AG04450 (cell line): ENCODE results near the gene UBE2E2. TPM values are rescaled to one million over a fixed set of nuclear protein-coding genes. Genes with fewer than 3 reads are reported as not detected.

Source experiments
- CTCF ChIA-PET: fragments of 300-600, 350-600 bp; formaldehyde crosslinking; extraction: SDS; loops from one replicate; lab custom pipeline; 2022; ENCODE audit warnings: antibody characterized with exemption, inconsistent platforms; lab: Charles Lee
- POLR2A ChIA-PET: fragments of 350-600 bp; formaldehyde crosslinking; extraction: SDS; loops from one replicate; lab custom pipeline; 2021; ENCODE audit warnings: antibody characterized with exemption, inconsistent platforms; lab: Yijun Ruan, JAX
- DNase-seq: peaks from one replicate; pipeline ENCODE4 v3.0.0-alpha.2; 2011; ENCODE audit warnings: low read depth, low spot score
- H3K27ac ChIP-seq: one replicate; pipeline ENCODE4 v1.5.1; 2012; ENCODE audit warnings: low read depth, low read length, control low read depth
- H3K27me3 ChIP-seq: one replicate; pipeline ENCODE4 v1.6.0; 2012; ENCODE audit warnings: low read length; ENCODE audit not compliant: control insufficient read depth, insufficient read depth
- H3K4me3 ChIP-seq: 2 replicates; pipeline ENCODE4 v1.5.1; 2011; ENCODE audit warnings: mild to moderate bottlenecking, low read depth, low read length, control low read depth
- H3K9me3 ChIP-seq: 2 replicates; pipeline ENCODE4 v1.5.1; 2012; ENCODE audit warnings: low read length; ENCODE audit not compliant: control insufficient read depth, insufficient read depth
- CTCF ChIP-seq: IDR thresholded peaks from 2 replicates; pipeline ENCODE4 v1.5.1; 2011; ENCODE audit warnings: low read depth, low read length, control low read depth, inconsistent platforms
- polyA plus RNA-seq: library from polyadenylated mRNA; depleted of rRNA; stranded (reverse); fragments of >200 nt; gene quantifications from 2 replicates; pipeline ENCODE4 v1.2.3, GENCODE V29; 2011

The UBE2E2 gene
- polyA plus RNA-seq, 1 experiment = 43.2 TPM

- CTCF ChIA-PET = interaction anchor here (0.6 kb wide), 1 partner anchor 290 kb away, joined by 4 read pairs; no protein-coding TSS in a partner anchor
Measured at GRCh38 chr3:23600167-23600871, 397.2 kb downstream of the UBE2E2 start.

GRCh38 chr3:23601091-23601822, 398.1 kb downstream of the UBE2E2 start:
- no peak for TF ChIP-seq CTCF
- ChIA-PET POLR2A (interaction anchor here (0.6 to 0.7 kb wide), 2 partner anchors 106 to 353 kb away, joined by 3 read pairs; no protein-coding TSS in a partner anchor), CTCF (no interaction called here)
- H3K27ac ChIP-seq = no peak overlapping the region
- no peaks in the 10 kb centered on the region for H3K9me3 ChIP-seq
- DNase-seq = no peak
- no peaks in the 10 kb centered on the region for H3K27me3 ChIP-seq
- H3K4me3 ChIP-seq = no peak overlapping the region

More at GRCh38 chr3:23600167-23600871, 397.2 kb downstream of the UBE2E2 start:
- peak; percentile 89 for DNase-seq
- POLR2A ChIA-PET = interaction anchor here (0.6 to 1.3 kb wide), 2 partner anchors 12 to 59 kb away, joined by 3 to 4 read pairs; no protein-coding TSS in a partner anchor
- Histone ChIP-seq H3K4me3 (no peak overlapping the region), H3K9me3 (no peaks in the 10 kb centered on the region), H3K27ac (peak overlapping the region; percentile 71), H3K27me3 (no peaks in the 10 kb centered on the region)
- no peak for TF ChIP-seq CTCF

GRCh38 chr3:23602971-23603370, 399.8 kb downstream of the UBE2E2 start:
- CTCF ChIA-PET = interaction anchor here (1.5 kb wide), 1 partner anchor 9 kb away, joined by 5 read pairs; no protein-coding TSS in a partner anchor
- Histone ChIP-seq H3K27ac (no peak overlapping the region), H3K9me3 (no peaks in the 10 kb centered on the region), H3K27me3 (no peaks in the 10 kb centered on the region), H3K4me3 (no peak overlapping the region)
- POLR2A ChIA-PET = no interaction called here
- no peak for DNase-seq
- no peak for TF ChIP-seq CTCF

- DNase-seq = no peak
- Histone ChIP-seq H3K27ac (no peak overlapping the region), H3K27me3 (no peaks in the 10 kb centered on the region), H3K4me3 (no peak overlapping the region), H3K9me3 (no peaks in the 10 kb centered on the region)
- TF ChIP-seq CTCF = no peak
- CTCF ChIA-PET = no interaction called here
- POLR2A ChIA-PET = no interaction called here
Measured at GRCh38 chr3:23607184-23607847, 404.2 kb downstream of the UBE2E2 start.
